COLO668 (cell line): ENCODE results near the gene SLC25A17.
"Not testable (repeated sequence)": the region's sequence is repeated elsewhere in the genome, so short reads cannot be mapped to it uniquely, and the experiment has no call there.

ENCODE experiments used
- DNase-seq: peaks from one replicate; lab custom pipeline; 2025; ENCODE audit not compliant: unreplicated experiment; lab: John Stamatoyannopoulos, UW

The SLC25A17 gene

DNA sequence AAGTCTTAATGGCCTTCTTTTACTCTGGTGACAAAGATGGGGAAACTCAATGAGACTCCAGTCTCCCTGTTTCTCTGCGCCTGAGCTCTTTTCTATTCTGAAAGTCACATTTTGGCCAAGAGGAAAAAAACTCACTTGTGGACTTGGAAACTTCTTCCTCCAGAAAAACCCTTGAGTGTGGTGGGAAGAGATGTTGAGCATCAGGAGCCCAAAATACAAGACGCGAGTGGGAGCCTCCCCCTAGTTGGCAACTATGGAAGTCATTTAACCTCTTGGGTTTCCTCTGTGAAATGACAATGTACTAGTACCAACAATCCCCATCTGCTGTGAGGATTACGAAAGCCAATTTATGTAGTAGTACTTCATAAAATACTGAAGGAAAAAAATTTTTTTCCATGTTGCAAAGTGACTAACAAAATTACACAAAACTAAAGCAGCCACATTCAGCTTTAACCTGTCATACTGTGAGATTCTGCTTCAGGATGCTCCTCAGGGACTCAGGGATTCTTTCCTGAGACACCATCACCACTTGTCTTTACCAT, 524 bp upstream of the SLC25A17 start:
- DNase-seq = no peak

DNA sequence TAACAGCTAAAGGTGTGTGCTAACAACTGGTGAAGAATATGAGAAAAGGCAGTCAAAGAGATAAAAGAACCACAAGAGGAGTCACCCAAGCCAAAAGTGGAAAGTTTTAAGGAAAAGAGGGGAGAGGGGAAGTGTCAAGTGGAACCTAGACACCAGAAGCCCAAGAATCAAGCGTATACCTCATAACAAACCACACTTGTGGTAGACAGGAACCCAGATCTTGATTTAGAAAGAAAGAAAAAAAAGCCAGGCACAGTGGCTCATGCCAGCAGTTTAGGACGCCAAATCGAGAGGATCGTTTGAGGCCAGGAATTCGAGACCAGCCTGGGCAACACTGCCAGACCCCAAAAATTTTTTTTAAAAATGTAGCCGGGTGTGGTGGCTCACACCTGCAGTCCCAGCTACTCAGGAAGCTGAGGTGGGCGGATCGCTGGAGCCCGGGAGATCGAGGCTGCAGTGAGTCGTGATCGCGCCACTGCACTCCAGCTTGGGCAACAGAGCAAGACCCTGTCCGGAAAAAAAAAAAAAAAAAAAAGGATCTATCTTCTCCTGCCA, 877 bp downstream of the SLC25A17 start:
- no peak for DNase-seq

DNA sequence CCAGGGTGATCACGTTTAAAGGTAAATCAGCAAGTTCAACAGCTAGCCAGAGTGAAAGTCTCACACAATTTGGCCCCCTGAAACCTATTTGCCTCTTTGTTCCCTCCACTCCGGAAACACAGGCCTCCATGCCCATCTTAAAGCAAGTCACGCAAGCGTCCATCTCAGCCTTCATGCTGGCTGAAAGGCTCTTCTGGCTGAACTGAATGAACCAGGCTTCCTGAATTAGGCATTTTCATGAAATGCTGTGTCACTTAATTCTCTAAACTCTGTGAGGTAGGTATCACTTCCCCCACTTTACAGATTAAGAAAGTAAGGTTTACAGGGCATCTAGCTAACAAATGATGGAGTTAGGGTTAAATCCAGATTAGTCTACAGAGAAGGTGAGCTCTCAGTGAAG, 1.4 kb downstream of the SLC25A17 start:
- no peak for DNase-seq

GRCh38 chr22:40813912-40814315, 5.2 kb downstream of the SLC25A17 start:
- DNase-seq = no peak

GRCh38 chr22:40808018-40808841, 10.9 kb downstream of the SLC25A17 start:
- no peak for DNase-seq

DNA sequence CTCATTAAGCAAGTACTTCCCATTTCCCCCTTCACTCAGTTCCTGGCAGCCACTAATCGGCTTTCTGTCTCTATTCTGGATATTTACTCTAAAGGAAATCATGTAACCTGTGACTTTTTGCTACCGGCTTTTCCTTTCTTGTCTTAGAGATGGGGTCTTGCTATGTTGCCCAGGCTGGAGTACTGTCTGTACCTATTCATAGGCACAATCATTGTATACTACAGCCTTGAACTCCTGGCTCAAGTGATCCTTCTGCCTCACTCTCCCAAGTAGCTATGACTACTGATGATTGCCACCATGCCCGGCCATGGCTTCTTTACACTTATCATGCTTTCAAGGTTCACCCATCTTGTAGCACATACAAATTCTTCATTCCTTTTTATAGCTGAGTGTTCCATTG, 12.4 kb downstream of the SLC25A17 start:
- no peak for DNase-seq

DNA sequence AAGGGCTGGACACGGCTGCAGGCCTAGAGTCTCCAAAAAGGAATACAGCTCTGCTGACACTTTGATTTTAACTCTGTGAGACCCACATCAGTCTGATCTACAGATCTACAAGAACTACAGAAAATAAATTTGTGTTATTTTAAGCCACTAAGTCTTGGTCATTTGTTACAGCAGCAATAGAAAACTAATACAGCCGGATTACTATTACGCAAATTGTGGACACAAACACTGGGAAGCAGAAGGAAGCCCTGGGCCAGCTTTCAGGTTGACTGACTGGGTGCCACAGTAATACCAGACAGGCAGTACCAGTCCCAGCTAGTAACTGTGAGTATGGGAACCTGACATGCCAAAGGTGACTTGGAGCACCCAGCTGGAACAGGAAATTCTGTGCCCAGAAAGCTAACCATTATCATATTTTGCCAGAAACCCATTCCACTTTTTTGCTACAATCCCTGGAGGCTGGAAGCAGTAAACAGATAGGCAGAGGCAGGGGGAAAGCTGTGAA, 13.4 kb downstream of the SLC25A17 start:
- no peak for DNase-seq

DNA sequence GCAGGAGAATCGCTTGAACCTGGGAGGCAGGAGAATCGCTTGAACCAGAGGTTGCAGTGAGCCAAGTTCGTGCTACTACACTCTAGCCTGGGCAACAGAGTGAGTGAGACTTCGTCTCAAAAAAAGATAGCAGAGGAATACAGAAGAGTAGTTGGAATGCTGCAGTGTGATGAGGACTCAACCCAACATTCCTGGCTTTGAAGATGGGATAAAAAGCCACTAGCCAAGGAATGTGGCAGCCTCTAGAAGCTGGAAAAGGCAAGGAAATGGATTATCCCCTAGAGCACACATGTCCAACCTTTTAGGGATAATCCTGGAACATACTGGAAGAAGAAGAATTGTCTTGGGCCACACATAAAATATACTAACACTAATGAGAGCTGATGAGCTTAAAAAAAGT, 13.9 kb downstream of the SLC25A17 start:
- no peak for DNase-seq

DNA sequence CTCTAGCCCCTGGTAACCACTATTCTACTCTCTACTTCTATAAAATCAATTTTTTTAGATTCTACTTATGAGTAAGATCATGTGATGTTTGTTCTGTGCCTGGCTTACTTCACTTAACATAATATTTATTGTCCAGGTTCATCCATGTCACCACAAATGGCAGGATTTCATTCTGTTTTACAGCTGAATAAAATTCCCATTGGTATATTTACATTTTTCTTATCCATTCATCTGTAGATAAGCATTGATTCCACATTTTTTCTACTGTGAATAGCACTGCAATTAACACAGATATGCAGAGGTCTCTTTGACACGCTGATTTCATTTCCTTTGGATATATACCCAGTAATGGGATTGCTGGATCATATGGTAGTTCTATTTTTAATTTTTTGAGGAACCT, 15.8 kb downstream of the SLC25A17 start:
- DNase-seq = no peak

DNA sequence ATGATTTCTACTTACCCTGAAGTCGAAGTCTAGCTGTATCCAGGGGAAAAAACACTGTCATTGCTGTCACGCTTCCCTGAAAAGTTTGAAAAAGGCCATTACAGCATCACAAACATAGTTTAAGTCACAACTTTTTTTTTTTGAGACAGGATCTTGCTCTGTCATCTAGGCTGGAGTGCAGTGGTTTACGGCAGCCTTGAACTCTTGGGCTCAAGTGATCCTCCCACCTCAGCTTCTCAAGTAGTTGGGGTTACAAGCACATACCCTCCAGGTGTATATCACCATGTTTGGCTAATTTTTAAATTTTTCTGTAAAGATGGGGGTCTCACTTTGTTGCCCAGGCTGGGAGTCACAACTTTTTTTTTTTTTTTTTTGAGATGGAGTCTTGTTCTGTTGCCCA, 20.1 kb downstream of the SLC25A17 start:
- DNase-seq = no peak

- DNase-seq = no peak
Measured at GRCh38 chr22:40797427-40797826, 21.7 kb downstream of the SLC25A17 start.

DNA sequence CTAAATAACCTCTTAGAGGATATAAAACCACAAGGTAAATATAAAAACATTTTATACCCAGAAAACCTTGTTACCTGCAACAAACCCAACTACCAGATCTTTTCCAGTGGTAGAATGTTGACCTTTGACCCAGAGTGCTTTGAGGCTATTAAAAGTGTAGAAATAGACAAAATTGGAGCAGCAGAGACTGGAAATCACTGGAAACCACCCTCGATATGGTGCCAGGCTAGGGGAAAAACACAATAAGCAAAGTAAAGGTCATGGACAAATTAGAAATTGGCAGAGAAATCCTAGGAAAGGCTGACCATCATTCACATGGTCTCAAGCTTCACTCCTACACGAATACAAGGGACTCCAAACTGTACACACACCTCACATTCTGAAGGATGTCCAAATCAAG, 26.7 kb downstream of the SLC25A17 start:
- DNase-seq = no peak

DNA sequence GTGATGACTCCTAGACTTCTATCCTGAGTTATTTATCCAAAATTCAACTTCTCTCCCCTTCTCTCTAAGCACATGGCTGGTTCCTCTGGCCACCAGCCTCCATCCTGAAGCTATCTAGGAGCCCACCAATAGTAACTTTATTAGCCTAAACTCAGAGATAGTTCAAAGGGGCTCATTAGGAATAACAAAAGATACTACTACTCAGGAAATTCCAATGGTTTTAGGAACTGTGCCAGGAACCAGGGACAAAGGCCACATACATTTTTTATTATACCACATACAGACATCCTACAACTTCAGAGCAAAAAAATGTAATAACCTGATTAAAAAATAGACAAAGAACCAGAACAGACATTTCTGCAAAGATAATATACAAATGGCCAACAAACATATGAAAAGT, 27.9 kb downstream of the SLC25A17 start:
- DNase-seq = no peak

- DNase-seq = no peak
Measured at GRCh38 chr22:40789131-40789530, 30.0 kb downstream of the SLC25A17 start.

DNA sequence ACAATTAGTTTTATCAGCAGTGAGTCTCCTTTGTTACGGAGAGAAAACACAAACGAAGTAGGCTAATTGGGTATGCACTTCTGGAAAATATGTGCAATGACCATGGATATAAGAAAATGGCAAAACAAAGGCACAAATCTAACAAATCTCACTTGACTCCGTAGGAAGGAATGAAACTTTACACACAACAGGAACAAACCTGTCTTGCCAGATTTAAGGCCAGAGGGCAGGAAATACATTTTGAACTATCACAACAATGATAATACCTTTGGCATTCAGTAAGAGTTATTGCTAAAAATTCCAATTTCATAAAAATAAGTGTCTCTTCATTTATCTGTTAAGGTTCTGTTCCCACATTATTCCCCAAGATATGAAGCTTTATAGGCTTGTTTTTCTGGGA, 36.6 kb downstream of the SLC25A17 start:
- DNase-seq = no peak

- not testable (repeated sequence) for DNase-seq
Measured at GRCh38 chr22:40781749-40782148, 37.4 kb downstream of the SLC25A17 start.

DNA sequence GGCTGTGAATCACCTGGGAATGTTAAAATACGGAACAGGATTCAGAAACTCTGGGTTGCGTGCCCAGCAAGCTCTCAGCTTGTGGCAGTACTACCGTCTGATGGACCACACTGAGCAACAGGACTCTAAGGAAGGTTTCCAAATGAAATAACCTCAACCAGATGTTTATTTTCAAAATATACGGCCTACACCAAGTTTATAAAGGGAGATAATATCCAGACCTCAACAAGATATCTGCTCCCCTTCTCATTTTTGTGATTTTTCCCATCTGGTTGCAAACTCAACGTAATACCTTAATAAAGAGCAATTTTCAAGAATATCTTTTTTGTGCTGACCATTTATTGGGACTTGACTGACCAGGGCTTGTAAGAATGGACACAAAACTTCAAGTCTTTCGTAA, 49.4 kb downstream of the SLC25A17 start:
- no peak for DNase-seq

- DNase-seq = no peak
Measured at GRCh38 chr22:40768206-40768605, 50.9 kb downstream of the SLC25A17 start.

DNA sequence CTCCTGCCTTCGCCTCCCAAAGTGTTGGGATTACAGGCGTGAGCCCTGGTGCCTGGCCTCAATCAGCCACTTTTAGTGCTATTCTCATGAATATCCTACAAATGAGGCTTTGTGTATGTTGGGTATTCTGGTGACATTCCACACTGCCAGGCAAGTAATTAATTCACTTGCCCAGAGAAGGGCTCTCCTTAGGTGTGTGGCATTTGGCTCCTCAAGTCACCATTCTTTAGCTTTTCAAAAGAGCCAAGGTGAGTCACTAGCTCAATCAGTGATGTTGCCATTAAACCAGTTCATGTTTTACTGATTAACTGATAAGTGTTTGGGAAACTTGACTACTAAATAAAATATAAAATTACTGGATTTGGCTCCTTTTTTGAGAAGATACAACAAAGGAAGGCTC, 52.2 kb downstream of the SLC25A17 start:
- no peak for DNase-seq

DNA sequence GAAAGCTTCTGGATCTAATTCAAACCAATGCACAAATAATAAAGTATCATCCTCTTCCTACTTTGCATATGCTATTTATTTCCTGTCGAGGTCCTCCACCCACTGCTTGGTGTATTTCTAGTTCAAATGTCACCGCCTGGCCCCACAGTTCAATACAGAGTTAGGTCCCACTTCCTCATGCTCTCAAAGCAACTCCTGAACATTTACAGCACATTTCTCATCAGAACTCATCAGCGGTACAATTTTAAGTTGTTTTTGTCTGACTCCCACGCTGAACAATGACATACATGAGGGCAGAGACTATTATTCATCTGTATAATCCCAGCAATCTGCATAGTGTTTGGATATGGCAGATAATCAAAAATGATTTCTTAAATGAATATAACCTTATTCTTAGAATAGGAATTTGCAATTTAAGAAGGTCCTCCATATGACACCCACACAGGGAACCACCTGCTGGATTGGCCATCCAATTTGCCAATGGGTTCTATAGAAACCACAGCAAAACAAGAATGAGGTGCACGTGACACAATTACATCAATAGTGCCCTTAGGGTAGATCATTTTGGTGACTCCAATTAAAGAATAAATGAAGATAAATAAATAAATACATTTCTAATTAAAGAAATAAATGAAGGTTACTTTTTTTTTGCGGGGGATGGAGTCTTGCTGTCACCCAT, 54.2 kb downstream of the SLC25A17 start:
- no peak for DNase-seq

DNA sequence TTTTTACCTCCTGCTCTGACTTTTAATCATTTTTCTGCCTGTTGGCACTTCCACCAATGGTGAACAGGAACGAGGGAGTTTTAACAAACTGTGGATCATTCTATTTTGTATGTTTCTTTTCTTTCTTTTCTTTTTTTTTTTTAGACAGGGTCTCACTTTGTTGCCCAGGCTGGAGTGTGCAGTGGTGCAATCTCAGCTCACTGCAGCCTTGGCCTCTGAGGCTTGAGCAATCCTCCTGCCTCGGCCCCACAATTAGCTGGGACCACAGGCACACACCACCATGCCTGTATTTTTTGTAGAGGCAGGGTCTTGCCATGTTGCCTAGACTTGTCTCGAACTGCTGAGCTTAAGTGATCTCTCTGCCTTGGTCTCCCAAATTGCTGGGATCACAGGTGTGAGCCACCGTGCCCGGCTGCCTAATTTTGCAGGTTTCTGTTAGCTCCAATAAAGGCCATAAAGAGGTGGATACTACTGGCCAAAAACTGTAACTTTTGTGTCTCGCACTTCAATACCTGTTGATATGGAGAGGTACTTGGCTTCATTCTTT, 59.8 kb downstream of the SLC25A17 start:
- no peak for DNase-seq

- DNase-seq = not testable (repeated sequence)
Measured at GRCh38 chr22:40758851-40759250, 60.3 kb downstream of the SLC25A17 start.
